ENCODE results near the gene MALRD1. TPM values are rescaled to one million over a fixed set of nuclear protein-coding genes. Genes with fewer than 3 reads are reported as not detected.

The MALRD1 gene
- total RNA-seq, 2 experiments from 2014 or later, result not detected

GRCh38 chr10:19021162-19021561 lies 27.4 kb upstream of the MALRD1 start:
- CTCF ChIA-PET, result no interaction called here
- POLR2A ChIA-PET, result no interaction called here
- Histone ChIP-seq H3K9me3 (ENCODE audit: control insufficient read depth in 1 of 2, insufficient read depth in 1 of 2, low read length in 2 of 2) (no peaks in the 10 kb centered on the region), H3K36me3 (ENCODE audit: insufficient read depth, low read length) (no peaks in the 10 kb centered on the region), H3K27me3 (ENCODE audit: control insufficient read depth in 1 of 2, insufficient read depth in 2 of 2, low read length in 2 of 2) (no peaks in the 10 kb centered on the region), H3K27ac (ENCODE audit: low read depth in 1 of 2, low read length in 2 of 2) (no peak overlapping the region), H3K4me3 (ENCODE audit: low read length) (no peak overlapping the region), H3K4me1 (ENCODE audit: insufficient read depth, low read length) (no peaks in the 10 kb centered on the region)
- Mint-ChIP-seq H3K4me3 (no peak overlapping the region), H3K27ac (no peak overlapping the region), H3K36me3 (ENCODE audit: low read depth) (no peaks in the 10 kb centered on the region), H3K4me1 (ENCODE audit: low read depth) (no peaks in the 10 kb centered on the region), H3K27me3 (no peaks in the 10 kb centered on the region), H3K9me3 (no peaks in the 10 kb centered on the region)
- TF ChIP-seq, protein P1, sequence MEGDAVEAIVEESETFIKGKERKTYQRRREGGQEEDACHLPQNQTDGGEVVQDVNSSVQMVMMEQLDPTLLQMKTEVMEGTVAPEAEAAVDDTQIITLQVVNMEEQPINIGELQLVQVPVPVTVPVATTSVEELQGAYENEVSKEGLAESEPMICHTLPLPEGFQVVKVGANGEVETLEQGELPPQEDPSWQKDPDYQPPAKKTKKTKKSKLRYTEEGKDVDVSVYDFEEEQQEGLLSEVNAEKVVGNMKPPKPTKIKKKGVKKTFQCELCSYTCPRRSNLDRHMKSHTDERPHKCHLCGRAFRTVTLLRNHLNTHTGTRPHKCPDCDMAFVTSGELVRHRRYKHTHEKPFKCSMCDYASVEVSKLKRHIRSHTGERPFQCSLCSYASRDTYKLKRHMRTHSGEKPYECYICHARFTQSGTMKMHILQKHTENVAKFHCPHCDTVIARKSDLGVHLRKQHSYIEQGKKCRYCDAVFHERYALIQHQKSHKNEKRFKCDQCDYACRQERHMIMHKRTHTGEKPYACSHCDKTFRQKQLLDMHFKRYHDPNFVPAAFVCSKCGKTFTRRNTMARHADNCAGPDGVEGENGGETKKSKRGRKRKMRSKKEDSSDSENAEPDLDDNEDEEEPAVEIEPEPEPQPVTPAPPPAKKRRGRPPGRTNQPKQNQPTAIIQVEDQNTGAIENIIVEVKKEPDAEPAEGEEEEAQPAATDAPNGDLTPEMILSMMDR (IDR thresholded peaks at IDR 0.05), result no peak
- intact Hi-C loops (cut with DNase I, micrococcal nuclease), result no loop called here
- no peak for ATAC-seq (ENCODE audit: poor library complexity)
- no peak for DNase-seq

DNA sequence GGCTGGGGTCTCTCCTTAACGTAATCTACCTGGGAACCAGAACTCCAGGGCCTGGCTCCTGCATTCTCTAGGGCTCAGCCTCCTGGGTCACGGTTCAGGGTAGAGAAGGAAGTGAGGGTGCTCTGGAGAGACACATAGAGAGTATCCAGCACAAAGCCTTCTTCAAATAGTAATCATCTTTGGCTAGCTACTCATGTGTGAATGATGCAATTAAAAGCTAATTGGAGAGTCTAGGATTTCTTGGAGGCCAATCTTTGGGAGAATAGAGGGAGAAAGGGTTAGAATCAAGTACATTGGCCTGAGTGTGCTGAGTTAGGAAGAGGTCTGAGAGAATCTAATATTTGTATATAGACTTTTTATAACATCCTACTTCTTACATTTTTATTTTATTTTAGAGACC lies 24.0 kb upstream of the MALRD1 start:
- H3K4me1 ChIP-seq (ENCODE audit: insufficient read depth, low read length), result no peaks in the 10 kb centered on the region
- Mint-ChIP-seq H3K4me3 (no peak overlapping the region), H3K36me3 (ENCODE audit: low read depth) (no peaks in the 10 kb centered on the region), H3K27ac (no peak overlapping the region), H3K4me1 (ENCODE audit: low read depth) (no peaks in the 10 kb centered on the region), H3K9me3 (no peaks in the 10 kb centered on the region), H3K27me3 (no peaks in the 10 kb centered on the region)
- no peak overlapping the region for H3K4me3 ChIP-seq (ENCODE audit: low read length)
- H3K36me3 ChIP-seq (ENCODE audit: insufficient read depth, low read length), result no peaks in the 10 kb centered on the region
- no peaks in the 10 kb centered on the region for H3K27me3 ChIP-seq (ENCODE audit: control insufficient read depth in 1 of 2, insufficient read depth in 2 of 2, low read length in 2 of 2)
- CTCF ChIA-PET, result no interaction called here
- no peaks in the 10 kb centered on the region for H3K9me3 ChIP-seq (ENCODE audit: control insufficient read depth in 1 of 2, insufficient read depth in 1 of 2, low read length in 2 of 2)
- no peak for DNase-seq
- POLR2A ChIA-PET, result no interaction called here
- H3K27ac ChIP-seq (ENCODE audit: low read depth in 1 of 2, low read length in 2 of 2), result no peak overlapping the region
- no peak for ATAC-seq (ENCODE audit: poor library complexity)
- intact Hi-C loops (cut with DNase I, micrococcal nuclease), result no loop called here
- TF ChIP-seq, protein P1 (IDR thresholded peaks at IDR 0.05), result no peak

- ChIA-PET POLR2A (no interaction called here), CTCF (no interaction called here)
- H3K4me3 Mint-ChIP-seq, result no peak overlapping the region
- H3K4me3 ChIP-seq (ENCODE audit: low read length), result no peak overlapping the region
- intact Hi-C loops (cut with DNase I, micrococcal nuclease), result no loop called here
- TF ChIP-seq, protein P1 (IDR thresholded peaks at IDR 0.05), result no peak
- H3K4me1 Mint-ChIP-seq (ENCODE audit: low read depth), result no peaks in the 10 kb centered on the region
- H3K27ac ChIP-seq (ENCODE audit: low read depth in 1 of 2, low read length in 2 of 2), result no peak overlapping the region
- H3K36me3 Mint-ChIP-seq (ENCODE audit: low read depth), result no peaks in the 10 kb centered on the region
- no peaks in the 10 kb centered on the region for H3K36me3 ChIP-seq (ENCODE audit: insufficient read depth, low read length)
- no peak for DNase-seq
- H3K27me3 ChIP-seq (ENCODE audit: control insufficient read depth in 1 of 2, insufficient read depth in 2 of 2, low read length in 2 of 2), result no peaks in the 10 kb centered on the region
- H3K27ac Mint-ChIP-seq, result no peak overlapping the region
- peaks cover 0 to 7% of the 10 kb centered on the region in 2 experiments for H3K9me3 ChIP-seq (ENCODE audit: control insufficient read depth in 1 of 2, insufficient read depth in 1 of 2, low read length in 2 of 2)
- H3K27me3 Mint-ChIP-seq, result no peaks in the 10 kb centered on the region
- H3K4me1 ChIP-seq (ENCODE audit: insufficient read depth, low read length), result no peaks in the 10 kb centered on the region
- ATAC-seq (ENCODE audit: poor library complexity), result no peak
- H3K9me3 Mint-ChIP-seq, result peaks cover 6% of the 10 kb centered on the region
Observed at GRCh38 chr10:19031763-19032162, 16.8 kb upstream of the MALRD1 start.

Measured in CD4-positive, alpha-beta T cell (primary cell).